Measurements from ENCODE around the gene CCDC82. TPM values are rescaled to one million over a fixed set of nuclear protein-coding genes. Genes with fewer than 3 reads are reported as not detected.
A peak's percentile ranks its signal among the peaks of the same experiment; 100 is the strongest.

Gene CCDC82
- polyA plus RNA-seq, 1 of the 3 experiments (the other 2 are of a cell fraction): 8.7 TPM

GRCh38 chr11:96342961-96343711 lies 46.6 kb downstream of the CCDC82 start, which contains the start of gene MAML2:
Gene MAML2 (minus strand): TSS chr11:96343195. CDS start chr11:96341895, 1,300 bp downstream.
- Histone ChIP-seq H3K4me2 (peak within 1 kb of the TSS; percentile 81), H3K27me3 (ENCODE audit: insufficient read depth) (no peaks in the 10 kb centered on the region), H3K36me3 (replicated peaks in 1 of 2; ENCODE audit: control insufficient read depth in 1 of 2, insufficient read depth in 2 of 2, low read length in 1 of 2) (peaks cover 0 to 2% of the 10 kb centered on the region in 2 experiments), H3F3A (replicated peaks; ENCODE audit: insufficient read depth) (peaks cover 20% of the 10 kb centered on the region), H2AFZ (ENCODE audit: low read depth) (peak within 1 kb of the TSS; percentile 78), H3K4me1 (ENCODE audit: control insufficient read depth in 1 of 2, insufficient read depth in 2 of 2, low read depth in 1 of 2, low read length in 1 of 2) (peaks cover 15 to 28% of the 10 kb centered on the region in 2 experiments; a peak in 2 of 4 replicates), H4K20me1 (ENCODE audit: insufficient read depth) (peaks cover 9% of the 10 kb centered on the region; the same call in 1 of the 2 replicates), H3K9ac (peak within 1 kb of the TSS; percentile 97), H3K9me2 (no peaks in the 10 kb centered on the region), H3K9me3 (no peaks in the 10 kb centered on the region), H3K79me2 (ENCODE audit: insufficient read depth) (peaks cover 49% of the 10 kb centered on the region), H3K4me3 (ENCODE audit: low read depth in 2 of 2, low read length in 1 of 2) (peak within 1 kb of the TSS; percentile 84 to 90), H3K27ac (ENCODE audit: low read depth in 2 of 2, low read length in 1 of 2) (peak within 1 kb of the TSS; percentile 82 to 91)
- peak; percentile 94 for DNase-seq
- ChIA-PET CTCF (interaction anchor here (0.6 to 5.3 kb wide), 89 partner anchors 9 to 551 kb away, joined by 3 to 91 read pairs (median 5); partner anchors contain the start of genes CCDC82, JRKL and MTMR2), POLR2A (interaction anchor here (0.6 kb wide), 1 partner anchor 63 kb away, joined by 5 read pairs; no protein-coding TSS in a partner anchor)
- 4% methylated on average over 29 of the region's 31 CpGs for WGBS (ENCODE audit: low lambda C conversion rate)
- no peak for TF ChIP-seq EP300 (IDR thresholded peaks at IDR 0.05; ENCODE audit: borderline replicate concordance in 1 of 2, low read depth in 1 of 2, low read length in 1 of 2)
- peak; percentile 91 for TF ChIP-seq RAD21 (IDR thresholded peaks at IDR 0.05; ENCODE audit: low read length)
- TF ChIP-seq RXRA (IDR thresholded peaks at IDR 0.05; ENCODE audit: borderline replicate concordance, low read depth): no peak
- peak; percentile 61; the same call in 1 of the 2 replicates for TF ChIP-seq MAX (IDR thresholded peaks at IDR 0.05; ENCODE audit: low read depth)
- 0 out of 2 replicates have a peak, but pooled peaks have one; percentile 24 for TF ChIP-seq PBX3 (IDR thresholded peaks at IDR 0.05)
- peak; percentile 89 for TF ChIP-seq SMC3 (IDR thresholded peaks at IDR 0.05; ENCODE audit: low read depth, low read length)
- no peak for TF ChIP-seq GATA2 (CRISPR knock-in tag; IDR thresholded peaks at IDR 0.05)
- TF ChIP-seq ZBTB33 (IDR thresholded peaks at IDR 0.05; ENCODE audit: borderline replicate concordance, low read depth): no peak
- TF ChIP-seq RFX5 (IDR thresholded peaks at IDR 0.05; ENCODE audit: low read length): no peak
- no peak for TF ChIP-seq GABPA (IDR thresholded peaks at IDR 0.05; ENCODE audit: low read depth)
- TF ChIP-seq FOSL2 (IDR thresholded peaks at IDR 0.05; ENCODE audit: borderline replicate concordance, low read depth): peak; percentile 59; the same call in 1 of the 2 replicates
- peak; percentile 58; the same call in 1 of the 2 replicates for TF ChIP-seq TEAD4 (IDR thresholded peaks at IDR 0.05; ENCODE audit: borderline replicate concordance, insufficient read depth)
- TF ChIP-seq POLR2AphosphoS5 (IDR thresholded peaks at IDR 0.05; ENCODE audit: low read depth, low read length): peak; percentile 79
- peak; percentile 34; the same call in 1 of the 2 replicates for TF ChIP-seq JUND (IDR thresholded peaks at IDR 0.05)
- no peak for TF ChIP-seq SIN3A (IDR thresholded peaks at IDR 0.05; ENCODE audit: borderline replicate concordance, low read depth, low read length)
- TF ChIP-seq EZH2phosphoT487 (IDR thresholded peaks at IDR 0.05; ENCODE audit: borderline replicate concordance, low read depth): no peak
- TF ChIP-seq USF1 (IDR thresholded peaks at IDR 0.05; ENCODE audit: borderline replicate concordance, low read depth): no peak
- TF ChIP-seq NRF1 (IDR thresholded peaks at IDR 0.05; ENCODE audit: low read depth, low read length): peak; percentile 64
- peak; percentile 48; the same call in 1 of the 2 replicates for TF ChIP-seq TCF12 (IDR thresholded peaks at IDR 0.05)
- no peak for TF ChIP-seq FOXM1 (IDR thresholded peaks at IDR 0.05; ENCODE audit: low read depth)
- TF ChIP-seq NFIC (IDR thresholded peaks at IDR 0.05; ENCODE audit: borderline replicate concordance): no peak; the same call in 1 of the 2 replicates
- TF ChIP-seq MXI1 (IDR thresholded peaks at IDR 0.05; ENCODE audit: low read depth, low read length): peak; percentile 33; the same call in 1 of the 2 replicates
- no peak for TF ChIP-seq CHD2 (IDR thresholded peaks at IDR 0.05; ENCODE audit: low read length, partially characterized antibody)
- no peak for TF ChIP-seq ELF1 (IDR thresholded peaks at IDR 0.05)
- no peak for TF ChIP-seq FOXJ3 (CRISPR knock-in tag; IDR thresholded peaks at IDR 0.05)
- no peak for TF ChIP-seq IRF3 (IDR thresholded peaks at IDR 0.05; ENCODE audit: low read depth, low read length)
- no peak for TF ChIP-seq MEF2A (IDR thresholded peaks at IDR 0.05; ENCODE audit: borderline replicate concordance, low read depth)
